ENCODE measurements around the gene PRKCE.

The PRKCE gene

GRCh38 chr2:45979065-45979464 is 327.6 kb downstream of the PRKCE start:
- H3K27ac ChIP-seq = no peak overlapping the region
- DNase-seq (ENCODE audit: low spot score) = no peak
- ChIA-PET POLR2A (ENCODE audit: low non-redundant PET) (no interaction called here), CTCF (no interaction called here)
- TF ChIP-seq, protein P1, sequence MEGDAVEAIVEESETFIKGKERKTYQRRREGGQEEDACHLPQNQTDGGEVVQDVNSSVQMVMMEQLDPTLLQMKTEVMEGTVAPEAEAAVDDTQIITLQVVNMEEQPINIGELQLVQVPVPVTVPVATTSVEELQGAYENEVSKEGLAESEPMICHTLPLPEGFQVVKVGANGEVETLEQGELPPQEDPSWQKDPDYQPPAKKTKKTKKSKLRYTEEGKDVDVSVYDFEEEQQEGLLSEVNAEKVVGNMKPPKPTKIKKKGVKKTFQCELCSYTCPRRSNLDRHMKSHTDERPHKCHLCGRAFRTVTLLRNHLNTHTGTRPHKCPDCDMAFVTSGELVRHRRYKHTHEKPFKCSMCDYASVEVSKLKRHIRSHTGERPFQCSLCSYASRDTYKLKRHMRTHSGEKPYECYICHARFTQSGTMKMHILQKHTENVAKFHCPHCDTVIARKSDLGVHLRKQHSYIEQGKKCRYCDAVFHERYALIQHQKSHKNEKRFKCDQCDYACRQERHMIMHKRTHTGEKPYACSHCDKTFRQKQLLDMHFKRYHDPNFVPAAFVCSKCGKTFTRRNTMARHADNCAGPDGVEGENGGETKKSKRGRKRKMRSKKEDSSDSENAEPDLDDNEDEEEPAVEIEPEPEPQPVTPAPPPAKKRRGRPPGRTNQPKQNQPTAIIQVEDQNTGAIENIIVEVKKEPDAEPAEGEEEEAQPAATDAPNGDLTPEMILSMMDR (conservative IDR thresholded peaks at IDR 0.05; ENCODE audit: low read depth) = no peak

- TF ChIP-seq, protein P1 (conservative IDR thresholded peaks at IDR 0.05; ENCODE audit: low read depth) = no peak
- H3K27ac ChIP-seq = no peak overlapping the region
- POLR2A ChIA-PET (ENCODE audit: low non-redundant PET) = no interaction called here
- DNase-seq (ENCODE audit: low spot score) = no peak
- CTCF ChIA-PET = interaction anchor here (0.7 kb wide), 1 partner anchor 340 kb away, joined by 7 read pairs; no protein-coding TSS in a partner anchor
These were observed 328.8 kb downstream of the PRKCE start for GRCh38 chr2:45980161-45980865.

- CTCF ChIA-PET = no interaction called here
- TF ChIP-seq, protein P1 (conservative IDR thresholded peaks at IDR 0.05; ENCODE audit: low read depth) = no peak
- DNase-seq (ENCODE audit: low spot score) = no peak
These were observed 330.0 kb downstream of the PRKCE start for GRCh38 chr2:45981384-45981930.

GRCh38 chr2:45982096-45982495 is 330.6 kb downstream of the PRKCE start:
- TF ChIP-seq, protein P1 (conservative IDR thresholded peaks at IDR 0.05; ENCODE audit: low read depth) = no peak
- no peak overlapping the region for H3K27ac ChIP-seq
- DNase-seq (ENCODE audit: low spot score) = no peak
- ChIA-PET CTCF (no interaction called here), POLR2A (ENCODE audit: low non-redundant PET) (no interaction called here)

More at GRCh38 chr2:45981384-45981930, 330.0 kb downstream of the PRKCE start:
- POLR2A ChIA-PET (ENCODE audit: low non-redundant PET) = no interaction called here
- no peak overlapping the region for H3K27ac ChIP-seq

- CTCF ChIA-PET = no interaction called here
- TF ChIP-seq, protein P1 (conservative IDR thresholded peaks at IDR 0.05; ENCODE audit: low read depth) = no peak
- no peak for DNase-seq (ENCODE audit: low spot score)
- H3K27ac ChIP-seq = no peak overlapping the region
- POLR2A ChIA-PET (ENCODE audit: low non-redundant PET) = no interaction called here
These were observed 331.7 kb downstream of the PRKCE start for GRCh38 chr2:45983213-45983612.

DNA sequence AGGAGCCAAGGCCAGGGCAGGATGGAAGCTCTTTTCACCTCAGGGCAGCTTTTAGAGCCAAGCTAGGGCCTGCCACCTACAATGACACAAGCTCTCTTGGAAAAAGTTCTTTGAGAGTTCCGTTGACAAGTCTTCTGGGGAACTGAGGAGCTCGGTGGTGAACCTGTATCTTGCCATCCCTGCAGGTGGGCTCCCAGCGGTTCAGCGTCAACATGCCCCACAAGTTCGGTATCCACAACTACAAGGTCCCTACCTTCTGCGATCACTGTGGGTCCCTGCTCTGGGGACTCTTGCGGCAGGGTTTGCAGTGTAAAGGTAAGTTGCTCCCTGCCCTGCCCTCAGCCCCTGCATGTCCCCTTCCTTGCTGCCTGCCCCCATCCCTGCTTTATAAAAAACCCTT is 332.9 kb downstream of the PRKCE start:
- H3K27ac ChIP-seq = no peak overlapping the region
- ChIA-PET CTCF (no interaction called here), POLR2A (ENCODE audit: low non-redundant PET) (no interaction called here)
- TF ChIP-seq, protein P1 (conservative IDR thresholded peaks at IDR 0.05; ENCODE audit: low read depth) = no peak
- DNase-seq (ENCODE audit: low spot score) = no peak

Data from RWPE1 (cell line).